IPS-18c (cell line): ENCODE data around the gene ABHD17C.

ENCODE experiments used
- H3K4me3 ChIP-seq: 2 replicates; pipeline ENCODE4 v1.7.0; 2013; ENCODE audit warnings: low read depth, mild to moderate bottlenecking, low read length, moderate library complexity; ENCODE audit not compliant: insufficient read depth
- H3K9me3 ChIP-seq: one replicate; pipeline ENCODE4 v1.6.1; 2013; ENCODE audit warnings: mild to moderate bottlenecking, low read length, moderate library complexity; ENCODE audit not compliant: control insufficient read depth, insufficient read depth

ABHD17C gene

DNA sequence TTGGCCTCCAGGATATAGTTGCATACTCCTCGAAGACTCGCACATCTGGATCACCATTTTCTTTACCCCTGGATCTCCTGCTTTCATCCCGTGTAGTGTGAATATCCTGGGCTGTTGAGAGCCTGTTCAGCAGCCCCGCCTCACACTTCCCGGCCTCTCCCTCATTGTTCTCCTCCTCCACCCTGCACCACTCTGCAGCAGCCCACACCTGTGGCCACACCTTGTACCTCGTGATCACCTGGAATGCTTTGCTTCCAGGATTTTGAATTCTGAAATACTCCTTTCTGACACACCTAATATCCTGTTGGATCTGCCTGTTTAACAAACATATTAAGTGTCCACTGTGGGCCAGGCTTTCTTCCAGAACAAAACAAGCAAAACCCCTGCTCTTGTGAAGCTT lies 14.4 kb downstream of the ABHD17C start:
- Histone ChIP-seq H3K4me3 (no peak overlapping the region), H3K9me3 (no peaks in the 10 kb centered on the region)

DNA sequence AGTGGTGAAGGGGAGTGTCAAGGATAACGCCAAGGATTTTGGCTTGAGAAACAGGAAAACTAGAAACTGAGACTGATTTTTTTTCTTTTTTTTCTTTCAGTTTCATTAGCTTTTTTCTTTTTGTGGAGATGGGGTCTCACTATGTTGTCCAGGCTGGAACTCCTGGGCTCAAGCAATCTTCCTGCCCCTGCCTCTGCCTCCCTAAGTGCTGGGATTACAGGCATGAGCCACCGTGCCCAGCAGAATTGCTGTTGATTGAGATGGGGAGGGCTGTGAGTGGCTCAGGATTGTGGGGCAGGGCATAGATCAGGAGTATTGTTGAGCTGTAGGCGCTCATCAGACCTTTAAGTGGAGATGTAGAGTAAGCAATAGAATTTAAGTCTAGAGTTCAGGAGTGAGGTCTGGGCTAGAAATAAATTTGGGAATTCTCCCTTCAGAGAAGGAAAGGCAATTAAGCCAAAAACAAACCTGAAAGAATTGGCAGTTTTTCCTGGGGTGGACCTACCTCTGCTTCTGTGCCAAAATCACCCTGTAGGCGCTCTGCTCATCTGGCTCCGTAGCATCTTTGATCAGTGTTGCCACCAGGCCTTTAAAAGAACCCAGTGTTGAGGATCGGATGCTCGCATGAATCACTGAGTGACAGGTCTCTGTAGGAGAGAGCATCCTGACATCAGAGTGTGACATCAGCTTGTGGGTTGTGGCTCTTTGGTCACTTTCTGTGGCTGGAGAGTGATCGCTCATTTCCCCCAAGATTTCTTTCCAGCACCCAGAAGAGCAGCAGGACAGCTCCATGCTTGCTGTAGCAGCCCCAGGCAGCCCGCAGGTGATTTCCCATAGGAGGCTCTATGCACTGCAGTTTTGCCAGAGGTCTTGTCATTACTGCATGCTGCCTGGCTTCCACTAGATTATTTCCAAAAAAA lies 15.8 kb downstream of the ABHD17C start:
- H3K4me3 ChIP-seq = no peak overlapping the region

GRCh38 chr15:80711886-80712285 lies 16.8 kb downstream of the ABHD17C start:
- Histone ChIP-seq H3K4me3 (no peak overlapping the region), H3K9me3 (no peaks in the 10 kb centered on the region)

More for the DNA sequence above, 15.8 kb downstream of the ABHD17C start:
- H3K9me3 ChIP-seq = no peaks in the 10 kb centered on the region

DNA sequence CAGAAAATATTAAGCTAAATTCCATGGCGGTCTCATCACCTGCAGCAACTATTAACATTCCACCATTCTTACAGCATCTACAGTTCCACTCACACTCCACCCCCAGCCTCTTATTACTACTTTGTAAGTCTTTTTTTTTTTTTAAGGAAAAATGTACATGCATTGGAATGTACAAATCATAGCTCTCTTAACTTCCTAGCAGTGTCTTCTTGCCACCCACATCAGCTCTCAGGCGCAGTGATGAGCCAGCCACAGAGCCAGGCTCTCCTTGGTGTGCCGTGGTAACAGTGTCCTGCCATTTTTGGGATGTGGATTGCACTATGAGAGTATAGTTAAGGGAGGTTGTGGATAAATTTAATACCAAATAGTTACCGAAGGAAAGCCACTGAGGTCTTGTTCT lies 17.8 kb downstream of the ABHD17C start:
- no peak overlapping the region for H3K4me3 ChIP-seq
- no peaks in the 10 kb centered on the region for H3K9me3 ChIP-seq

- Histone ChIP-seq H3K4me3 (no peak overlapping the region), H3K9me3 (no peaks in the 10 kb centered on the region)
These were observed 26.4 kb downstream of the ABHD17C start for GRCh38 chr15:80721476-80721875.

GRCh38 chr15:80722811-80723210 lies 27.7 kb downstream of the ABHD17C start:
- H3K9me3 ChIP-seq = no peaks in the 10 kb centered on the region

GRCh38 chr15:80727196-80727595 lies 32.1 kb downstream of the ABHD17C start:
- Histone ChIP-seq H3K4me3 (no peak overlapping the region), H3K9me3 (no peaks in the 10 kb centered on the region)

More at GRCh38 chr15:80722811-80723210, 27.7 kb downstream of the ABHD17C start:
- no peak overlapping the region for H3K4me3 ChIP-seq

- H3K4me3 ChIP-seq = no peak overlapping the region
- H3K9me3 ChIP-seq = no peaks in the 10 kb centered on the region
These were observed 32.5 kb downstream of the ABHD17C start for GRCh38 chr15:80727596-80727995.

DNA sequence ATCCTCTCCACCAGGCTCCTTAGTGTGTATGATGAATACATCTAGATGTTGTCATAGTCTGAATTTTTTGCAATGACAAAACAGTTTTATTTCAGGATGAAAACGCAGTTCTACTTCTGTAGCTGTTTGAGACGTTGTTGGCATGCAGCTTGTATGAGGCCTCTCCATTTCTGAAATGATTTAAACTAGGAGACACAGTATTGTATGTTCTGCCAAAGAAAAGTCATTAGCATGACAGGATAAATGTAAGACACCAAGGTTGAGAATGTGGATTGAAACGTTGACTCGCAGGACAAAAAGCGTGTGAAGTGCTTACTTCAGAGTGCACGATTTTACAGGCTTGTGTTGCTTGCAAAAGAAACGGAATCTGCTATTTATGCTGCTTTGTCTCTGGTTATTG lies 35.3 kb downstream of the ABHD17C start:
- H3K9me3 ChIP-seq = no peaks in the 10 kb centered on the region
- no peak overlapping the region for H3K4me3 ChIP-seq

- Histone ChIP-seq H3K9me3 (no peaks in the 10 kb centered on the region), H3K4me3 (no peak overlapping the region)
These were observed 35.8 kb downstream of the ABHD17C start for GRCh38 chr15:80730926-80731325.

DNA sequence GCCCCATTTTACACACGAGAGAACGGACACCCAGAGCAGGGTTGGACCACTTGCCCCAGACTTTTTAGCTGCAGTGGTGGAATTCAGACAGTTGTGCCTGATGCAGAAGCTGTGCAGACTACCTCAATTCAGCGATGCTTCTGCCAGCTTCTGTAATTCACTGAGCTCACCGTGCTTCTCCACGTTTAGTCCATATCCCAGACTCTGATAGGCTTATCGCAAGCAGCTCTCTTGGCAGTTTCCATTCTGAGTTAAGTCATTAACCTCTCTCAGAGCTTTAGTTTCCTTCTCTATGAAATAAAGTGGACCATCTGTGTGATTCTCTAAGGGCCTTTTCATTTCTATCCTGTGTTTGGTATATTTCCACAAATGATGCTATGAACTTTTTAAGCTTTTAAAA lies 37.1 kb downstream of the ABHD17C start:
- H3K4me3 ChIP-seq = no peak overlapping the region
- no peaks in the 10 kb centered on the region for H3K9me3 ChIP-seq

- Histone ChIP-seq H3K4me3 (no peak overlapping the region), H3K9me3 (no peaks in the 10 kb centered on the region)
These were observed 37.7 kb downstream of the ABHD17C start for GRCh38 chr15:80732818-80733217.

GRCh38 chr15:80733460-80733859 lies 38.4 kb downstream of the ABHD17C start:
- Histone ChIP-seq H3K9me3 (no peaks in the 10 kb centered on the region), H3K4me3 (no peak overlapping the region)

DNA sequence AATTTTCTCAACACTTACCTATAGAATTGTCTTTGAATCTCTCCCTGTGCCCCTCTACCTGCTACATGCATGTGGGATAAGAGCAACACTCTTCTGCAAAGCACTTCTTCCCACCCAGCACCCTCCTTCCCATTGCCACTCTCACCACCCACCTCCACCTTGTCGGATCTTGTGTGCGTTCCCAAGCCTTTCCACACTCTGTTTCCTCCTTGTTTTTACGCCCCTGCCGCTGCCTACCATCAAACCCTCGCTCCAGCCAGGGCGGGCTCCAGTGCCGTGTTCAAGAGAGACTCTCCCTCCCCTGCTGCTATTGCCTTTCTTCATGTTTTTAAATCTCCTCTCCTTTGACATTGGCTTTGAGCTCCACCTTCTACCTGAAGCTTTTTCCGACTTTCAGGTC lies 40.2 kb downstream of the ABHD17C start:
- H3K9me3 ChIP-seq = no peaks in the 10 kb centered on the region

GRCh38 chr15:80736560-80736959 lies 41.5 kb downstream of the ABHD17C start:
- H3K4me3 ChIP-seq = no peak overlapping the region

More for the DNA sequence above, 40.2 kb downstream of the ABHD17C start:
- H3K4me3 ChIP-seq = no peak overlapping the region

GRCh38 chr15:80739919-80740318 lies 44.8 kb downstream of the ABHD17C start:
- no peak overlapping the region for H3K4me3 ChIP-seq
- no peaks in the 10 kb centered on the region for H3K9me3 ChIP-seq

More at GRCh38 chr15:80736560-80736959, 41.5 kb downstream of the ABHD17C start:
- H3K9me3 ChIP-seq = no peaks in the 10 kb centered on the region

- Histone ChIP-seq H3K9me3 (no peaks in the 10 kb centered on the region), H3K4me3 (no peak overlapping the region)
These were observed 47.0 kb downstream of the ABHD17C start for GRCh38 chr15:80742081-80742480.

- H3K4me3 ChIP-seq = no peak overlapping the region
- no peaks in the 10 kb centered on the region for H3K9me3 ChIP-seq
These were observed 48.2 kb downstream of the ABHD17C start for GRCh38 chr15:80743189-80743833.
